Spleen (tissue), 7 donors: Measurements from ENCODE around the gene FAM222B.

Source experiments
- POLR2A ChIP-seq, 3 donors: fragments of 450-650 bp; IDR thresholded peaks; one replicate each; pipeline ENCODE4 v1.5.1; 2017; ENCODE audit warnings: antibody characterized with exemption in 3 of 3, mild to moderate bottlenecking in 1 of 3
- POLR2AphosphoS5 ChIP-seq, 3 donors: sonication (generic); formaldehyde crosslinking; IDR thresholded peaks; one replicate each; pipeline ENCODE4 v1.5.1; 2017; ENCODE audit warnings: antibody characterized with exemption in 3 of 3
- TF ChIP-seq, protein P1 (sequence below), 11 experiments: fragments of 200-600 bp in 7 of 11; fragments of 450-650 bp in 4 of 11; sonication (generic) in 4 of 11; IDR thresholded peaks in 8 of 11; conservative IDR thresholded peaks in 3 of 11; 1 replicate in 7 of 11; 2 replicates in 4 of 11; pipeline versions ENCODE4 v1.4.0 to v1.8.0; 2016 to 2021; ENCODE audit warnings: antibody characterized with exemption in 11 of 11, inconsistent platforms in 4 of 11, mild to moderate bottlenecking in 1 of 11
- donor health status: DM: no; HTN: no; CAD: no; lungs with moderate emphysema.
- donor health status: DM: no; HTN: no; CAD: no.
- donor health status: DM: no; HTN: no; CAD: no.

DNA sequence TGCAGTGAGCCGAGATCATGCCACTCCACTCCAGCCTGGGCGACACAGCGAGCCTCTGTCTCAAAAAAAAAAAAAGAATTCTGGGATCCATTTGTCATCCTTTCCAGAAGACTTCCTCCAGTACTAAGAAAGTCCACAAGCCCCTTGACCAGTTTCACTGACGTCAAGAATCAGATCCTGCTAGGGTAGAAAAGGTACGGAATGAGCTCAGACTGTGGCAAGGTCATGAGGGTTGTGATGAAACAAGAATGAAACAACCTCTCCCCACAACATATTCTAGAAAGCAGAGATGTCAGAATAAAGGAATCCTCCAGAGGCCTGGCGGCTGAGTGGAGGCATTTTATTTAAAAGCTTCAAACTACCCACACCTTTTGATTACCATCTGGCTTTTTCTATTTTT lies 68.9 kb downstream of the FAM222B start:
- TF ChIP-seq, protein P1, sequence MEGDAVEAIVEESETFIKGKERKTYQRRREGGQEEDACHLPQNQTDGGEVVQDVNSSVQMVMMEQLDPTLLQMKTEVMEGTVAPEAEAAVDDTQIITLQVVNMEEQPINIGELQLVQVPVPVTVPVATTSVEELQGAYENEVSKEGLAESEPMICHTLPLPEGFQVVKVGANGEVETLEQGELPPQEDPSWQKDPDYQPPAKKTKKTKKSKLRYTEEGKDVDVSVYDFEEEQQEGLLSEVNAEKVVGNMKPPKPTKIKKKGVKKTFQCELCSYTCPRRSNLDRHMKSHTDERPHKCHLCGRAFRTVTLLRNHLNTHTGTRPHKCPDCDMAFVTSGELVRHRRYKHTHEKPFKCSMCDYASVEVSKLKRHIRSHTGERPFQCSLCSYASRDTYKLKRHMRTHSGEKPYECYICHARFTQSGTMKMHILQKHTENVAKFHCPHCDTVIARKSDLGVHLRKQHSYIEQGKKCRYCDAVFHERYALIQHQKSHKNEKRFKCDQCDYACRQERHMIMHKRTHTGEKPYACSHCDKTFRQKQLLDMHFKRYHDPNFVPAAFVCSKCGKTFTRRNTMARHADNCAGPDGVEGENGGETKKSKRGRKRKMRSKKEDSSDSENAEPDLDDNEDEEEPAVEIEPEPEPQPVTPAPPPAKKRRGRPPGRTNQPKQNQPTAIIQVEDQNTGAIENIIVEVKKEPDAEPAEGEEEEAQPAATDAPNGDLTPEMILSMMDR (IDR thresholded peaks at IDR 0.05 in 8 of 11, conservative IDR thresholded peaks at IDR 0.05 in 3 of 11) = no peak
- no peak for TF ChIP-seq POLR2AphosphoS5 (IDR thresholded peaks at IDR 0.05)
- TF ChIP-seq POLR2A (IDR thresholded peaks at IDR 0.05) = no peak
